Activated naive CD8-positive, alpha-beta T cell treated with anti-CD3 and anti-CD28 coated beads, Interleukin-2, amount 10 ng/mL, durations not matched to agents 7 days and 5 days (primary cell): ENCODE results near the gene WWOX. TPM values are rescaled to one million over a fixed set of nuclear protein-coding genes. Genes with fewer than 3 reads are reported as not detected.

Experiments used
- ATAC-seq: fragments of 150-1000 bp; cut with Tn5 transposase; one replicate; pipeline ENCODE4 v1.10.0; 2021; ENCODE audit warnings: low read depth, moderate library complexity
- POLR2A ChIA-PET: fragments of 350-600 bp; sonication (Branson Sonifier 250); formaldehyde crosslinking; loops from one replicate; lab custom pipeline; 2021; ENCODE audit warnings: antibody characterized with exemption; lab: Charles Lee
- DNase-seq: peaks from one replicate; pipeline ENCODE4 v3.0.0; 2021
- H3K27ac Mint-ChIP-seq: one replicate; pipeline ENCODE4 v1.8.0; 2022; ENCODE audit warnings: mild to moderate bottlenecking, mixed read lengths
- H3K27me3 Mint-ChIP-seq: one replicate; pipeline ENCODE4 v1.8.0; 2022; ENCODE audit warnings: mild to moderate bottlenecking, moderate library complexity, mixed read lengths
- H3K36me3 Mint-ChIP-seq: one replicate; pipeline ENCODE4 v1.8.0; 2021; ENCODE audit warnings: mild to moderate bottlenecking, mixed read lengths
- H3K4me1 Mint-ChIP-seq: one replicate; pipeline ENCODE4 v1.8.0; 2021; ENCODE audit warnings: mixed read lengths
- H3K4me3 Mint-ChIP-seq: one replicate; pipeline ENCODE4 v1.8.0; 2022; ENCODE audit warnings: mild to moderate bottlenecking, moderate library complexity, mixed read lengths
- H3K9me3 Mint-ChIP-seq: one replicate; pipeline ENCODE4 v1.8.0; 2021; ENCODE audit warnings: mixed read lengths
- total RNA-seq, 2 experiments: library from RNA; stranded (reverse); gene quantifications; one replicate each; pipeline ENCODE4 v1.2.3, GENCODE V29; 2021

The WWOX gene
- total RNA-seq, 2 experiments from 2014 or later: 26.8 to 27.7 TPM

DNA sequence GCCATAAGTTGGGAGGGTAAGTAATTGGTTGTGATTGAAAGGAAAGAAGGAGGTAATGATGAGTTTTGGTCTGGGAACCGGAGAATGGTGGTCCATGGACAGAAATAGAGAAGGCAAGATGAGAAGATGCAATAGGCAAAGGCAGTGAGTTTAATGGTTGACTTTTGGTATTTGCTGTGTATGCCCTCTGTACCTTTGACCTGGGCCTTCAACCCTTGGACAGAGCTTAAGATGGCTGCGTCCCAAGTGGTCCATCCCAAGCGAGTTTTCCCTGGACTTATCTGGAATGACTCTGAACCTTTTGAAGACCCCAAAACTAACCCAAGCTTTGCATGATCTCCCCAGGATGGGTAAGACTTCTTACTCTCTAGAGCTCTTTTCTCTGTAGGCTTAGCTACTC is 836.6 kb downstream of the WWOX start:
- POLR2A ChIA-PET: no interaction called here
- Mint-ChIP-seq H3K4me1 (no peaks in the 10 kb centered on the region), H3K27me3 (no peaks in the 10 kb centered on the region), H3K4me3 (no peak overlapping the region), H3K36me3 (no peaks in the 10 kb centered on the region), H3K27ac (no peak overlapping the region), H3K9me3 (peaks cover 9% of the 10 kb centered on the region)
- ATAC-seq (no peak), DNase-seq (no peak)

DNA sequence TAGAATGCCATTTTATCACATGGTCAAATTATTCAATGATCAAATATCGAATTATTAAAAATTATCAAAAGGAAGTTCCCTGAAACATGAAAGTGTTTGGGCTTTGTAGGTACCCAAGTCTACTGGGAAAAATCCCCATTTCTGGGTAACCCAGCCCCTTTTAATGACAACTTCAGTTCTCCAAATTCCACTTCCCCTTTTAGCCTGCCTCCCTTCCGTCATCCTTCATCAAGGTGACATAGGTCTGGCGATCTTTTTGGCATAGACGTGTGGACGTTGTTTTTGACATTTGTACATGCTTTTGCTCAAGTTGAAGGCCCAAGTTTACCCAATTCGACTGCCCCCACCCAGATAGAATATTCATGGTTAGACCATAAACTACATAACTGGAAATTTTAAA is 840.1 kb downstream of the WWOX start:
- DNase-seq (no peak), ATAC-seq (no peak)
- POLR2A ChIA-PET: no interaction called here
- Mint-ChIP-seq H3K9me3 (peaks cover 10% of the 10 kb centered on the region), H3K4me3 (no peak overlapping the region), H3K27me3 (no peaks in the 10 kb centered on the region), H3K36me3 (no peaks in the 10 kb centered on the region), H3K4me1 (no peaks in the 10 kb centered on the region), H3K27ac (no peak overlapping the region)

DNA sequence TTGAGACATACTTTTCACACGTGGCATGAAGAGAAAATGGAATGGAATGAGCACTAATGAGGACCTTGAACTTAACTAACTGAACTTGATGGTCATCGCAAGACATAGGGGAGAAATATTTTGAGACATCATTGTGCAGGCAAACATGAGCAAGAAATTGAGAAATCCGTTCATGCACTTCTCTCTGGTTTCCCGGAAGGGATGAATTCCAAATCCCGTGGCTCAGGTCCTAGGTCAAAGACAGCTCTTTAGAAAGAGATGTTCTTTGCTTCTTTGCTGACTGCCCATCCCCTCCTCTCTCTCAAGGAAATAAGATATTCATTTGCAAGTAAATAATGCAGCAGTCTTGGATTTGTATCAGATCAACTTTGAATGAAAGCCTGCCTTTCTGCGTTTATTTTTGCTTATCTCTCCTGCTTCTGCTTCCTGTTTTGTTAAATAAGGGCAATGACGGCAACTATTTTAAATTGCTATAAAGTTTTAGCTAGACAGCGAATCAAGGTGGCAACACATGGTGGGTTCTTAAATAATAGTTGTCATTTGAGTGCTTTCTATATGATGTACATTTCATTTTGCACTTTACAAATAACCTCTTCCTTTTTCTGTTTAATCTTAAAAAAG is 843.3 kb downstream of the WWOX start:
- no peak overlapping the region for H3K27ac Mint-ChIP-seq
- no peaks in the 10 kb centered on the region for H3K27me3 Mint-ChIP-seq
- H3K4me1 Mint-ChIP-seq: no peaks in the 10 kb centered on the region
- H3K9me3 Mint-ChIP-seq: peaks cover 8% of the 10 kb centered on the region
- no peaks in the 10 kb centered on the region for H3K36me3 Mint-ChIP-seq
- POLR2A ChIA-PET: no interaction called here
- no peak overlapping the region for H3K4me3 Mint-ChIP-seq
- ATAC-seq (no peak), DNase-seq (no peak)

DNA sequence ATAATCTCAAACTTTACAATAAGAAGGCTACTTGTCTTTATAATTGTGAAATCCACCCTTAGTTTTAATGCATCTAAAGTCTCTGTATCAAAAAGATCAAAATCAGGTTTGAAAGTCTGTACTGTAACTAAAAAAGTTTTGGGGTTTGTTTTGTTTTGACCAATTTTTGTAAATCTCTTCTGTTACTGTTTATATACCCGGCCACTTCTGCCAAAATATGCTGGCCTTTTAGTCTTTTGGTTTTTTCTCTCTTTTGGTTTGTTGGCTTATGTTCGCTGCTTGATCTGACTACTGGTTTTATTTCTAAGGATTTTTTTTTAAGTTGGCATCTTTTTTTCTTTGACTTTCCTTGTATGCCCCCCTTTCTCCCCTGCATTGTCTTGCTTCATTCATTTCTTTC is 845.9 kb downstream of the WWOX start:
- DNase-seq (no peak), ATAC-seq (no peak)
- no peak overlapping the region for H3K27ac Mint-ChIP-seq
- no peaks in the 10 kb centered on the region for H3K4me1 Mint-ChIP-seq
- peaks cover 12% of the 10 kb centered on the region for H3K9me3 Mint-ChIP-seq
- no peaks in the 10 kb centered on the region for H3K36me3 Mint-ChIP-seq
- POLR2A ChIA-PET: no interaction called here
- no peak overlapping the region for H3K4me3 Mint-ChIP-seq
- peaks cover 2% of the 10 kb centered on the region for H3K27me3 Mint-ChIP-seq

DNA sequence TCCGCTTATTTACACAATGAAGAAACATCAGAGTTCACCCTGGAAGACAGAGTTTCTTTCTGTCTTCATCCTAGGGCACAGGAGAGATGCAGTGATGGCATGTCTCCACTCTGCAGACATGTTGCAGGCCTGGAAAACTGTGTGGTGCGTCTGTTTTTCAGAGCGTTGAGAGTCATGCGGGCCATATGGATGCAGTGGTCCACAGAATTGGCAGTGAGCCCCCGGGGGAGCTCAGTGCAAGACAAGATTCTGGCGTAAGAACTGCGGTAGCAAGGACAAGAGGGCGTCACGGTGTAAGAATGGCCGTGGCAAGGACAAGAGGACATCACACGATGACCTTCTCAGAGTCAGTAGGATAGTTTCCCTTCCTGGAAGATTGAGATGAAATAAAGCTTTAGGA is 847.1 kb downstream of the WWOX start:
- DNase-seq (no peak), ATAC-seq (no peak)
- Mint-ChIP-seq H3K27me3 (peaks cover 2% of the 10 kb centered on the region), H3K36me3 (no peaks in the 10 kb centered on the region), H3K4me3 (no peak overlapping the region), H3K4me1 (no peaks in the 10 kb centered on the region), H3K9me3 (peaks cover 10% of the 10 kb centered on the region), H3K27ac (no peak overlapping the region)
- POLR2A ChIA-PET: no interaction called here

DNA sequence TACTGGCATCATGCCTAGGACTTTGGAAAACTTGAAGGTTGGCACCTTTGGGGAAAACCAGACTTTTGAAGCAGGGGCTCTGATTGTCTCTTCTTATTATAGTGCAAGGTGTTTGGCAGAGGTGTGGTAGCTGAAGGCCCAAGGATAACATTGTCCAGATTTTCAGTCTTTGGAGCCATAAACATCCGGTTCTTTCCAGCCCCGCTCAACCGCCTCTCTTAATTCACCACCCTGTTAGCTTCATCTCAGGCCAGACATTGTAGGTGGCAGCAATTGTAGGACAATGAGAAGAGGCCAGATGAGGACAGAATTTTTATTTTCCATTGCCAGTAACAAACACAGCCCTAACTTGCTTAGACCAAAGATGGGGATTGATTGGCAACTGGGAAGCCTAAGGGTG is 851.3 kb downstream of the WWOX start:
- POLR2A ChIA-PET: no interaction called here
- DNase-seq (no peak), ATAC-seq (no peak)
- Mint-ChIP-seq H3K27ac (no peak overlapping the region), H3K36me3 (peaks cover 2% of the 10 kb centered on the region), H3K9me3 (peaks cover 10% of the 10 kb centered on the region), H3K4me3 (no peak overlapping the region), H3K27me3 (peaks cover 2% of the 10 kb centered on the region), H3K4me1 (no peaks in the 10 kb centered on the region)

DNA sequence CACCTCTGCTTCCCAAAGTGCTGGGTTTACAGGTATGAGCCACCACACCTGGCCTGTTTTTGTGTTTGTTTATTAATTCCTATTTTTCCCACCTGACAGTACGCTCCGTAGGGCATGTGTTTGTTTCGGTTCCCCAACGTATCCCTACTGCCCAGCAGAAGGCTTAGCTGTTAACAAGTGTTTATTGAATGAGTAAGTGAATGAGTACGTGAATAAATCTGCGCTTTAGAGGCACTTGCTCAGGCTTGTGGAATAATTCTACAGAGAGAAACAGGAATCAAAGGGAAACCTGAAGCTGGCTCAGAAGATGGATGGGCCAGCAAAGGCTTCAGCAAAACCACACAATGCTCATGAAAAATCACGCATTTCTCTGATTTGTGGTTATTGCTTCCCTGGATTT is 853.2 kb downstream of the WWOX start:
- peaks cover 10% of the 10 kb centered on the region for H3K9me3 Mint-ChIP-seq
- no peaks in the 10 kb centered on the region for H3K4me1 Mint-ChIP-seq
- no peak overlapping the region for H3K27ac Mint-ChIP-seq
- DNase-seq (no peak), ATAC-seq (no peak)
- peaks cover 2% of the 10 kb centered on the region for H3K36me3 Mint-ChIP-seq
- POLR2A ChIA-PET: no interaction called here
- H3K27me3 Mint-ChIP-seq: peaks cover 2% of the 10 kb centered on the region
- H3K4me3 Mint-ChIP-seq: no peak overlapping the region

DNA sequence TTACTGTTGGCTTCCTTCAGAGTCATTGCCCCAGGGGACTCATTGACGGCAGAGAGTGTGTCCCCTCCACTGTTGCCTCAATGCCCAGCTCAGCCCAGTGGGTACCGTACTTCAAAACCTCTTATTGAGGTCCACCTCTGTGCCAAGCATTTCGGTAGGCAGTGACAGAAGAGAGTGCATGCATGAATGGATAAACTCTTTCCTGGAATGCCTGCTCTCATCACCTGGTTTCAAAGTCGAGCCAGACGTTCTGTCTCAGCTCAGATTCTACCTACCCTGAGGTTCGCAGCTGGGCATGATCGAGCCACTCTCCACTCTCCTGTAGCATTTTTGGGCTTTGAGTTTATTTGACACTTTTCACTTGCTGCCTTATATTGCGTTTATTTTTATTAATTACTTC is 854.1 kb downstream of the WWOX start:
- Mint-ChIP-seq H3K9me3 (peaks cover 11% of the 10 kb centered on the region), H3K27me3 (peaks cover 2% of the 10 kb centered on the region), H3K4me1 (no peaks in the 10 kb centered on the region), H3K36me3 (peaks cover 2% of the 10 kb centered on the region), H3K27ac (no peak overlapping the region), H3K4me3 (no peak overlapping the region)
- no peak for ATAC-seq
- POLR2A ChIA-PET: no interaction called here
- no peak for DNase-seq

DNA sequence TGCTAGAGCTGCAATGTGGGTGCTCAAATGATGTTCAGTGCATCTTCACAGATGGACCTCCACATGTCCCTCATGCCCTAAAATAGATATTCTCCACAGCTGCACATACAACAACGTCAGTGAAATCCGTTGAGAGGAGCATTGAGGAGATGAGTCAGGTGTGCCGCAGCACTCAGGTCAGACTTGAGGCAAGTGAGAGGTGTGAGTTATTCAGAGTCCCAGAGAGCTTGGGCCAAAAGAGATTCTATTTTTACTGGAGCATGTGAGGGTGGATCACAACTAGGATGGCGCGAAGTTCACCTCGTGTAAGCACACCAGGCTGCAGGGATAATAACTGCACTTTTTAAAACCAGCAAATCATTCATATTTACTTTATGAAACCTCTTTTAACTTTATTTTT is 855.8 kb downstream of the WWOX start:
- Mint-ChIP-seq H3K4me1 (no peaks in the 10 kb centered on the region), H3K27me3 (no peaks in the 10 kb centered on the region), H3K27ac (no peak overlapping the region), H3K36me3 (peaks cover 2% of the 10 kb centered on the region), H3K4me3 (no peak overlapping the region), H3K9me3 (peaks cover 10% of the 10 kb centered on the region)
- DNase-seq (no peak), ATAC-seq (no peak)
- POLR2A ChIA-PET: no interaction called here

DNA sequence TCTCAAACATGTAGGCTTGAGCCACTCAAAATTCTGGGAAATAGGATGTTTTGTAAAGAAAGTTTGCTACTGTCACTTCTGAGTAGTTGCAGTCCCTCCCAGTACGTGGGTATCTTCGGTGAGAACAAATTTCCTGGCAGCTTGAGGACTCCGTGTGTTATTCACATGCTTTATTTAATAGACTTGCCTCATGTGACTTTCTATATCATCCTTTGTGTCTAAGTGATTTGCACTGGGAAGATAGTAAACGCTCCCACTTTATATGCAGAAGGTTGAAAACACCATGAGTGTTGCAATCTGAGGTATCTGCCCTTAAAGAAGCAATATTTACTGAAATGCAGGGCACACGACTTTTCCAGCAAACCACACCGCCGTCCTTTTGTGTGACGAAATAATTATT is 857.4 kb downstream of the WWOX start:
- Mint-ChIP-seq H3K9me3 (peaks cover 10% of the 10 kb centered on the region), H3K4me1 (no peaks in the 10 kb centered on the region), H3K36me3 (peaks cover 2% of the 10 kb centered on the region), H3K27me3 (no peaks in the 10 kb centered on the region), H3K4me3 (no peak overlapping the region), H3K27ac (no peak overlapping the region)
- ATAC-seq (no peak), DNase-seq (no peak)
- POLR2A ChIA-PET: no interaction called here

DNA sequence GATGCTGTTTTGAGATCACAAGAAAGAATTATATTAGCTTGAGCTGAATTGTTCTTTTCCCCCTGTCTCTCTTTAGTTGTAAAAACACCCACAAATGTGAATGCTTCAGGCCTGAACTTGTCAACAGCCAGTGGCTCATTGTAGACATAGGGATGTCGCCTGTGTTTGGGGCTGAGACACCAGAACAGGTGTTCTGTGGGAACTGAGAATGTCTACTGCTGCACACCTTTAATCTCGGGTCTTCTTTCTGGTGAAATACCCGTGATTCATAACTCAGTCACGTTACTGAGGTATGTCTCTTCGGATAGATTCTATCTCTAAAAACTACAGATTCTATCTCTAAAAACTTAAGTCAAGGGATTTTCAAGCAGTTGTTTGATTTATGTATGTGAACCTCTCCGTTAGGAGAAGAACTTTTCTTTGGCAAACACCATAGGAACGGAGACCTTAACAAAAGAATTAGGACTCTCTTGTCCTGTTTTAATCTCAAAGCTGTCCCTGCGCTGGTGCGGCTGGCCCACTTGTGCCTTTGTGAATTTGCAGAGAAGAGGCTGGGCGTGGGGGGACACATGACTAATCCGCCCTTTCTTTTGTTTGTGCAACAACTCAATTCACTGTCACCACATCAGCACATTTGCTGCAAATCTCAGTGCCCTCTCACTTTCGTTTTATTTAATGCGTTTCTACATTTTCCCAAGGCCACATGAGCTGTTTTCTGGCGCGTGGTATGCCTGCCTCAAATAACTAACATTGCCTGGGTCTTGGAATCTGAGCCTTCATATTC is 858.1 kb downstream of the WWOX start:
- Mint-ChIP-seq H3K4me3 (no peak overlapping the region), H3K27ac (no peak overlapping the region), H3K4me1 (no peaks in the 10 kb centered on the region), H3K36me3 (peaks cover 2% of the 10 kb centered on the region), H3K9me3 (peaks cover 11% of the 10 kb centered on the region), H3K27me3 (no peaks in the 10 kb centered on the region)
- POLR2A ChIA-PET: no interaction called here
- ATAC-seq: no peak
- no peak for DNase-seq

DNA sequence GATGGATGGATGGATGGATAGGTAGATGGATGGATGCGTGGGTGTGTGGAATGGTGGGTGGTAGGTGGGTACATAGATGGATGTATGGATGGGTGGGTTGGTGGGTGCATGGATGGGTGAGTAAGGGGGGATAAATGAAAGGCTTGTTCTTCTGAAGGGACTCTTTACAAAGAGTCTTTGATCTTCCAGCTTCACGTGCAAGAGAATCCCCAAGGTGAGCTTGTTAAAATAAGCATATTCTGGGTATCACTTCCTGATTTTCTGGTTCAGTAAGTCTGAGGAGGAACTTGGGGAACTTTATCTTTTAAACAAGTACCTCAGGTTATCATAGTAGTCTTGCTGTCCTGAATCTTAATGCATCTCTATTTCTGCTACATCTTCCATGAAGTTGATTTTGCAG is 862.0 kb downstream of the WWOX start:
- no peak overlapping the region for H3K4me3 Mint-ChIP-seq
- H3K27me3 Mint-ChIP-seq: no peaks in the 10 kb centered on the region
- no peak overlapping the region for H3K27ac Mint-ChIP-seq
- peaks cover 4% of the 10 kb centered on the region for H3K36me3 Mint-ChIP-seq
- no peaks in the 10 kb centered on the region for H3K4me1 Mint-ChIP-seq
- ATAC-seq (no peak), DNase-seq (no peak)
- POLR2A ChIA-PET: no interaction called here
- peaks cover 13% of the 10 kb centered on the region for H3K9me3 Mint-ChIP-seq

DNA sequence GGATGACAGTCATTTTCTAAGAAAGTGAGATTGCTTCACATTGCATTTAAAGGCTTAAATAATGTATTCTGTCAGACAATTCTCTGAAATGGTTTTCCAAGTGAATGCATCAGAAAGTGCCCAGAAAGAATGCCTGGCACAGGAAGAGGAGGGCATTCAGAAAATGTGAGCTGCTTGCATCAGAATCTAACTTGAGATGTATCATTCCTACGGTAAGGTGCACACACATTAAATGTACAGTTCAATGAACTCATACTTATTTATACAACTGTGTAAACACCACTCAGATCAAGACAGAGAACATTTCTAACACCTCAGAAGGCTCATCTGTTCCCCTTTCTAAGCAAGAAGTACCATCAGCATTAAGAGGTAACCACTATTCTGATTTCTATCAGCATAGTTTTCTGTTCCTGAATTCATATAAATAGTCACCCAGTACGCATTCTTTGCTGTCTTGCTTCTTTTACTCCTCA is 863.0 kb downstream of the WWOX start:
- Mint-ChIP-seq H3K27me3 (no peaks in the 10 kb centered on the region), H3K27ac (no peak overlapping the region), H3K36me3 (peaks cover 4% of the 10 kb centered on the region), H3K9me3 (peaks cover 14% of the 10 kb centered on the region), H3K4me3 (no peak overlapping the region), H3K4me1 (no peaks in the 10 kb centered on the region)
- POLR2A ChIA-PET: no interaction called here
- ATAC-seq (no peak), DNase-seq (no peak)

DNA sequence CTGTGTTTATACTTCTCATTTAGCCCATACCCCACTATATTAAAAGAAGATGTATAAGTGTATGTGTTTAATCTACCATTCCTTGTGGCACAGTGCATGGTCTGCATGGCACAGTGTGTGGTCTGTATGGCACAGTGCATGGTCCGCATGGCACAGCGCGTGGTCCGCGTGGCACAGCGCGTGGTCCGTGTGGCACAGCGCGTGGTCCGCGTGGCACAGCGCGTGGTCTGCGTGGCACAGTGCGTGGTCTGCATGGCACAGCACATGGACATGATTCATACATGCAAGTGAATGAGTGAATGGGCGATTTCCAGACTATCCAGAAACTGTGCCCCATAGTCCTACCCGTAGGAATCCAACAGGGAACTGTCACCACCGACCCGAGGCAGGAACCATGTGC is 868.5 kb downstream of the WWOX start:
- ATAC-seq: no peak
- Mint-ChIP-seq H3K4me3 (no peak overlapping the region), H3K27me3 (no peaks in the 10 kb centered on the region), H3K4me1 (no peaks in the 10 kb centered on the region), H3K27ac (no peak overlapping the region), H3K9me3 (peaks cover 7% of the 10 kb centered on the region), H3K36me3 (peaks cover 4% of the 10 kb centered on the region)
- POLR2A ChIA-PET: no interaction called here
- DNase-seq: no peak
